Lower leg skin (tissue), 3 donors: ENCODE results near the gene EIF3D.

Experiments
- CTCF ChIP-seq, 3 donors: fragments of 450-650 bp; IDR thresholded peaks; one replicate each; pipeline ENCODE4 v1.5.1; 2016; ENCODE audit warnings: antibody characterized with exemption in 3 of 3, mild to moderate bottlenecking in 3 of 3, moderate library complexity in 2 of 3
- POLR2A ChIP-seq, 2 donors: fragments of 450-650 bp; IDR thresholded peaks; one replicate each; pipeline ENCODE4 v1.6.1; 2016 to 2017; ENCODE audit warnings: antibody characterized with exemption in 2 of 2, mild to moderate bottlenecking in 1 of 2, moderate library complexity in 1 of 2

DNA sequence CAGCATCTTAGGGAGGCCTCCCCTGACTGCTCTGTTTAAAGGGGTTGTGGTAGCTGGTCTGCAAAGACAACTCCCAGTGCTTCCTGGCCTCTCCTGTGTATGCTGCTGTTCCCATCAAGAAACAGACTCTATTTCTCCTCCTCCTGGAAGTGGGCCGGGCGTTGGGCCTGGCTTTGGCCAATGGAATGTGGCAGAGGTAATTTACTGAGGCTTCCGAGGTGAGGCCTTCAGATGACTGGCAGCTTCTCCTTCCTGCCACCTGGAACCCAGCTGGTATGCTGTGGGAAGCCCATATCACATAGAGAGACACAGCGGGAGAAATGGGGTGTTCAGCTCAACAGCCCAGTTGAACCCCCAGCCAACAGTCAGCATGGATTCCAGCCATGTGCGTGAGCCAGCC, 25.1 kb upstream of the EIF3D start:
- TF ChIP-seq CTCF (IDR thresholded peaks at IDR 0.05) (no peak), POLR2A (IDR thresholded peaks at IDR 0.05) (no peak)
